Hematopoietic multipotent progenitor cell treated with erythropoietin and hydrocortisone succinate and interleukin-3 and kit ligand, for 15 days (in vitro differentiated cells): ENCODE measurements around the gene ZNF839.
"Not testable (repeated sequence)": the region's sequence is repeated elsewhere in the genome, so short reads cannot be mapped to it uniquely, and the experiment has no call there.

Experiments used
- DNase-seq: peaks from one replicate; pipeline ENCODE4 v3.0.0-alpha.2; 2015; ENCODE audit warnings: low spot score

Gene ZNF839

GRCh38 chr14:102319351-102320032, at the start of gene ZNF839:
Gene ZNF839, plus strand, starts transcription at chr14:102319746. Its CDS starts 20 bp downstream, at chr14:102319766.
- DNase-seq: peak; percentile 91

GRCh38 chr14:102272392-102272791, 47.2 kb upstream of the ZNF839 start:
- DNase-seq: no peak

GRCh38 chr14:102275866-102276265, 43.7 kb upstream of the ZNF839 start:
- DNase-seq: no peak

- DNase-seq: no peak
These were observed 41.5 kb upstream of the ZNF839 start for GRCh38 chr14:102277874-102278630.

- DNase-seq: no peak
These were observed 41.0 kb upstream of the ZNF839 start for GRCh38 chr14:102278631-102278935.

GRCh38 chr14:102279282-102279681, 40.3 kb upstream of the ZNF839 start:
- DNase-seq: no peak

GRCh38 chr14:102279688-102280348, 39.7 kb upstream of the ZNF839 start:
- DNase-seq: no peak

- no peak for DNase-seq
These were observed 39.1 kb upstream of the ZNF839 start for GRCh38 chr14:102280376-102280962.

GRCh38 chr14:102282751-102283465, 36.6 kb upstream of the ZNF839 start:
- no peak for DNase-seq

GRCh38 chr14:102283631-102284129, 35.9 kb upstream of the ZNF839 start:
- DNase-seq: no peak

GRCh38 chr14:102285106-102285505, 34.4 kb upstream of the ZNF839 start:
- DNase-seq: no peak

- no peak for DNase-seq
These were observed 31.4 kb upstream of the ZNF839 start for GRCh38 chr14:102288139-102288538.

GRCh38 chr14:102292441-102292840, 27.1 kb upstream of the ZNF839 start:
- no peak for DNase-seq

GRCh38 chr14:102293781-102294180, 25.8 kb upstream of the ZNF839 start:
- DNase-seq: no peak

- no peak for DNase-seq
These were observed 24.3 kb upstream of the ZNF839 start for GRCh38 chr14:102295270-102295669.

- no peak for DNase-seq
These were observed 21.9 kb upstream of the ZNF839 start for GRCh38 chr14:102297436-102298170.

- DNase-seq: not testable (repeated sequence)
These were observed 21.1 kb upstream of the ZNF839 start for GRCh38 chr14:102298303-102299070.

GRCh38 chr14:102303664-102304063, 15.9 kb upstream of the ZNF839 start:
- DNase-seq: no peak

- peak; percentile 97 for DNase-seq
These were observed 14.7 kb upstream of the ZNF839 start, which contains the start of gene MOK for GRCh38 chr14:102304611-102305506. Gene MOK, minus strand, starts transcription at chr14:102305164. Its CDS starts 196 bp downstream, at chr14:102304968.
